Measurements from ENCODE around the gene TP63.

- TF ChIP-seq POLR2A (IDR thresholded peaks at IDR 0.05; ENCODE audit: low read depth, low read length) (no peak), TAF1 (IDR thresholded peaks at IDR 0.05; ENCODE audit: borderline replicate concordance, low read depth, low read length) (no peak)
Observed at GRCh38 chr3:189803254-189803653, 172.1 kb downstream of the TP63 start.
